NCI-H2196 (cell line): Measurements from ENCODE around the gene UMODL1.

ENCODE experiments used
- DNase-seq: peaks from one replicate; lab custom pipeline; 2025; ENCODE audit not compliant: unreplicated experiment; lab: John Stamatoyannopoulos, UW

UMODL1 gene

GRCh38 chr21:42187976-42188653 is 117.0 kb downstream of the UMODL1 start:
- DNase-seq: no peak

GRCh38 chr21:42188663-42189062 is 117.5 kb downstream of the UMODL1 start:
- DNase-seq: no peak

GRCh38 chr21:42189431-42189830 is 118.3 kb downstream of the UMODL1 start:
- DNase-seq: no peak

GRCh38 chr21:42189860-42190485 is 118.9 kb downstream of the UMODL1 start:
- DNase-seq: no peak

GRCh38 chr21:42190486-42190863 is 119.4 kb downstream of the UMODL1 start:
- DNase-seq: no peak

GRCh38 chr21:42191064-42191463 is 119.9 kb downstream of the UMODL1 start:
- DNase-seq: no peak

- DNase-seq: no peak
Measured at GRCh38 chr21:42191696-42192595, 120.8 kb downstream of the UMODL1 start.
